Thyroid gland (tissue), 4 donors: Measurements from ENCODE around the gene CHD6. TPM values are rescaled to one million over a fixed set of nuclear protein-coding genes. Genes with fewer than 3 reads are reported as not detected.

Experiments used
- DNase-seq, 2 donors: peaks; one replicate each; pipeline ENCODE4 v3.0.0-alpha.2; 2019
- H3K27ac ChIP-seq, 3 donors: fragments of 200-600 bp; sonication (generic); 1 replicate in 2 of 3; 2 replicates in 1 of 3; pipeline ENCODE4 v1.5.1; 2016 to 2019; ENCODE audit warnings: mild to moderate bottlenecking in 1 of 3, moderate library complexity in 1 of 3
- H3K27me3 ChIP-seq: fragments of 200-600 bp; sonication (generic); one replicate; pipeline ENCODE4 v1.5.1; 2019
- H3K36me3 ChIP-seq, 2 donors: fragments of 200-600 bp; sonication (generic); one replicate each; pipeline ENCODE4 v1.5.1; 2016 to 2019
- H3K4me1 ChIP-seq, 2 donors: fragments of 200-600 bp; sonication (generic); one replicate each; pipeline ENCODE4 v1.5.1; 2017 to 2019
- H3K4me3 ChIP-seq, 3 donors: fragments of 200-600 bp; sonication (generic); replicated peaks in 1 of 3; 1 replicate in 2 of 3; 2 replicates in 1 of 3; pipeline ENCODE4 v1.5.1; 2016; ENCODE audit warnings: mild to moderate bottlenecking in 1 of 3
- H3K9me3 ChIP-seq: fragments of 200-600 bp; sonication (generic); one replicate; pipeline ENCODE4 v1.5.1; 2017
- POLR2A ChIP-seq, 2 donors: fragments of 450-650 bp; IDR thresholded peaks; one replicate each; pipeline ENCODE4 v1.6.1; 2017; ENCODE audit warnings: antibody characterized with exemption in 2 of 2, mild to moderate bottlenecking in 2 of 2, moderate library complexity in 1 of 2
- WGBS, 2 donors: methylation state at CpG; one replicate each; pipeline ENCODE4 v1.1.5; 2017; 5-methylcytosine and 5-hydroxymethylcytosine counted together
- intact Hi-C: fragments of 100-400 bp; cut with DNase I; formaldehyde crosslinking; loops from one replicate; pipeline ENCODE4 v1.15.1; 2023
- total RNA-seq, 4 donors: library from RNA; depleted of rRNA; stranded (reverse); fragments of >200 nt; gene quantifications; one replicate each; pipeline ENCODE4 v1.2.3, GENCODE V29; 2016
- TF ChIP-seq, protein P1 (sequence below), 6 experiments: fragments of 200-600 bp in 3 of 6; fragments of 450-650 bp in 3 of 6; sonication (generic) in 3 of 6; IDR thresholded peaks; one replicate each; pipeline ENCODE4 v1.5.1; 2016 to 2019; ENCODE audit warnings: antibody characterized with exemption in 6 of 6, mild to moderate bottlenecking in 2 of 6, inconsistent platforms in 1 of 6, moderate library complexity in 1 of 6

Gene CHD6
- total RNA-seq, 4 donors from 2014 or later = 58.0 to 104 (median 81.6) TPM

DNA sequence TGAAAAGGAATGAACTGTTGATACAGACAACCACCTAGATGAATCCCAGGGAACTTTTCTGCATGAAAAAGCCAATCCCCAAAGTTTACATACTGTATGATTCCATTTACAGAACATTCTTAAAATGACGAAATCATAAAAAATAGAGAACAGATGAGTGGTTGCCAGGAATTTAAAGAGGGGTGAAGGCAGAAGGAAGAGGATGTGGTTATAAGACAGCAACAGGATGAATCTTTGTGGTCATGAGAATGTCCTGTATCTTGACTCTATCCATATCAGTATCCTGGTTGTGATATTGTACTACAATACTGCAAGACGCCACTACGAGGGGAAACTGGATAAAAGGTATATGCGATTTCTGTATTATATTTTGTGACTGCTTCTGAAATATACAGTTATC is 181.5 kb downstream of the CHD6 start:
- 90 to 96% methylated on average over 4 of the region's 4 CpGs for WGBS, 2 donors
- peaks cover 11 to 43% of the 10 kb centered on the region in 2 donors for H3K36me3 ChIP-seq
- no peaks in the 10 kb centered on the region for H3K9me3 ChIP-seq
- H3K4me1 ChIP-seq = no peaks in the 10 kb centered on the region
- intact Hi-C loops = no loop called here
- no peak overlapping the region for H3K4me3 ChIP-seq
- TF ChIP-seq POLR2A (IDR thresholded peaks at IDR 0.05) = no peak
- TF ChIP-seq, protein P1, sequence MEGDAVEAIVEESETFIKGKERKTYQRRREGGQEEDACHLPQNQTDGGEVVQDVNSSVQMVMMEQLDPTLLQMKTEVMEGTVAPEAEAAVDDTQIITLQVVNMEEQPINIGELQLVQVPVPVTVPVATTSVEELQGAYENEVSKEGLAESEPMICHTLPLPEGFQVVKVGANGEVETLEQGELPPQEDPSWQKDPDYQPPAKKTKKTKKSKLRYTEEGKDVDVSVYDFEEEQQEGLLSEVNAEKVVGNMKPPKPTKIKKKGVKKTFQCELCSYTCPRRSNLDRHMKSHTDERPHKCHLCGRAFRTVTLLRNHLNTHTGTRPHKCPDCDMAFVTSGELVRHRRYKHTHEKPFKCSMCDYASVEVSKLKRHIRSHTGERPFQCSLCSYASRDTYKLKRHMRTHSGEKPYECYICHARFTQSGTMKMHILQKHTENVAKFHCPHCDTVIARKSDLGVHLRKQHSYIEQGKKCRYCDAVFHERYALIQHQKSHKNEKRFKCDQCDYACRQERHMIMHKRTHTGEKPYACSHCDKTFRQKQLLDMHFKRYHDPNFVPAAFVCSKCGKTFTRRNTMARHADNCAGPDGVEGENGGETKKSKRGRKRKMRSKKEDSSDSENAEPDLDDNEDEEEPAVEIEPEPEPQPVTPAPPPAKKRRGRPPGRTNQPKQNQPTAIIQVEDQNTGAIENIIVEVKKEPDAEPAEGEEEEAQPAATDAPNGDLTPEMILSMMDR (IDR thresholded peaks at IDR 0.05) = no peak
- no peaks in the 10 kb centered on the region for H3K27me3 ChIP-seq
- no peak overlapping the region for H3K27ac ChIP-seq
- DNase-seq = no peak

DNA sequence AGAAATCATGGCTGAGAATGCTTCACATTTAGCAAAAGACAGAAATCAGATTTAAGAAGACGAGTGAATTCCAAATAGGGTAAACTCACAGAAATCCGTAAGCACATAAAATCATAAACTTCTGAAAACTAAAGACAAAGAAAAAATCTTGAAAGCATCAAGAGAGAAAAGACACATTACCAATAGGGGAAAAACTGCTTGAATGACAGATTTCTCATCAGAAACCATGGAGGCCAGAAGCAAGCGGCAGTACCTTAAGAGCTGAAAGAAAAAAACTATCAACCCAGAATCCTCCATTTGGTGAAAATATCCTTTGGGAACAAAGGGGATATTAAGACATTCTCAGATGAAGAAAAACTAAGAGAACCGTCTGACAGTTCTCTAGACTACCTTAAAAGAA is 185.0 kb downstream of the CHD6 start:
- DNase-seq = no peak
- no peak overlapping the region for H3K4me3 ChIP-seq
- H3K36me3 ChIP-seq = peaks cover 0 to 22% of the 10 kb centered on the region in 2 donors
- H3K4me1 ChIP-seq = no peaks in the 10 kb centered on the region
- intact Hi-C loops = no loop called here
- H3K27ac ChIP-seq = no peak overlapping the region
- H3K27me3 ChIP-seq = no peaks in the 10 kb centered on the region
- H3K9me3 ChIP-seq = no peaks in the 10 kb centered on the region
- TF ChIP-seq POLR2A (IDR thresholded peaks at IDR 0.05) = no peak
- TF ChIP-seq, protein P1 (IDR thresholded peaks at IDR 0.05) = no peak
- WGBS, 2 donors = 84 to 97% methylated on average over 4 of the region's 4 CpGs

DNA sequence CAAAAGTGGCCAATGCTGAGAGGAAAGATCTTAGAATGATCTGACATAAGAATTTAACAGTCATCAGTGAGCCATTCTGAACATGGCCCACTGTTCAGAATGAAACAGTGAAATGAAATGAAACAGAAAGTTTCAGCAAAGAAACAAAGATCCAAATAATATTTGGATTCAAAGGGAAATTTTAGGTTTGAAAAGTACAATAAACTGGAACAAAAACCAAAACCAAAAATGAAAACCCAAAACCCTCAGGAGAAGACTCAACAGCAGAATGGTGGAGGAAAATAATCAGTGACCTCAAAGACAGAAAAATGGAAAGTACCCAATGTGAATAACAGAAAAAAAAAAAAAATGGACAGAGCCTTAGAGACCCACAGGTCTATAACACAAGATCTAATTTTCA is 185.4 kb downstream of the CHD6 start:
- intact Hi-C loops = no loop called here
- H3K36me3 ChIP-seq = peaks cover 0 to 23% of the 10 kb centered on the region in 2 donors
- TF ChIP-seq, protein P1 (IDR thresholded peaks at IDR 0.05) = no peak
- no peak for TF ChIP-seq POLR2A (IDR thresholded peaks at IDR 0.05)

DNA sequence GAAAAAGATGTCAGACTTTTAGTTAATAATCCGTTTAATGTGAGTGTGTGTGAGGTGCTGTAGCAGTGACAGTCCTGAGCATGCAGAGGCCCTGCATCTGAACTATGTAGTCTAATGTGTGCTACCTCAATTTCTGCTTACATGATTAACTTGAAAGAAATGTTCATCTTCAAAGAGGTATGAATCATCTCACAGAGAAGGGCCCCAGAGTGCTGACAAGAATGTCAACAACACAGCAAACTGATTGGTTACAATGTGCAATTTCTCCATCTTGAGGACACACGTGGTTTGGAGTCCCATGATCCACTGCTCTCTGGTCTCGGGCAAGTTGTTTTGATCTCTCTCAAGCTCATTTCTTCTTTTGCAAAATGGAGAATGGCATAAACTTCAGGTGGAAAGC is 189.9 kb downstream of the CHD6 start:
- WGBS, 2 donors = 85% methylated on average over 3 of the region's 3 CpGs
- intact Hi-C loops = no loop called here
- DNase-seq = no peak
- no peaks in the 10 kb centered on the region for H3K9me3 ChIP-seq
- no peaks in the 10 kb centered on the region for H3K27me3 ChIP-seq
- no peak for TF ChIP-seq POLR2A (IDR thresholded peaks at IDR 0.05)
- TF ChIP-seq, protein P1 (IDR thresholded peaks at IDR 0.05) = no peak
- H3K4me1 ChIP-seq = no peaks in the 10 kb centered on the region
- no peak overlapping the region for H3K4me3 ChIP-seq
- no peak overlapping the region for H3K27ac ChIP-seq
- H3K36me3 ChIP-seq = peaks cover 14 to 15% of the 10 kb centered on the region in 2 donors

More for the DNA sequence above, 185.4 kb downstream of the CHD6 start:
- no peak for DNase-seq
- H3K27me3 ChIP-seq = no peaks in the 10 kb centered on the region
- H3K4me1 ChIP-seq = no peaks in the 10 kb centered on the region
- H3K27ac ChIP-seq = no peak overlapping the region
- H3K9me3 ChIP-seq = no peaks in the 10 kb centered on the region
- no peak overlapping the region for H3K4me3 ChIP-seq

DNA sequence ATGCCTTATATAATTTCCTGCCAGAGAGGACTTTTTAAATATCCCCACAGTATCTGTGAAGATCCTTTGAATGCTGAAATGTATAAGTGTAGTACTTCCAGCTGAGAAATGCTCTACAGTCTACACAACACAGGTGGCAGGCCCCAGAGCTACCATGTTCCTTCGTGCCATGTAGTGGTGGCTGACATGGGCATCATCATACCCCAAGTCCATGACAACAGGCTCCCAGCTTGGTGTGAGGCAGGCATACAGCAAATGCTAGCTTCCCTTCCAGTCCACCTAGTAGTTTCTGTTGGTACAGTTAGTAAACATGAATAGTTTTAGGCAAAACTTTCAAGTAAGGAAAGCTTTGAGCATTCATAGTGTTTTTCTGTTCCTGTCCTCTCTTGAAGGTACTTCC is 190.3 kb downstream of the CHD6 start:
- H3K36me3 ChIP-seq = peaks cover 16 to 18% of the 10 kb centered on the region in 2 donors
- no peak for DNase-seq
- no peaks in the 10 kb centered on the region for H3K4me1 ChIP-seq
- intact Hi-C loops = no loop called here
- TF ChIP-seq, protein P1 (IDR thresholded peaks at IDR 0.05) = no peak
- TF ChIP-seq POLR2A (IDR thresholded peaks at IDR 0.05) = no peak
- H3K9me3 ChIP-seq = no peaks in the 10 kb centered on the region
- 17 to 95% methylated on average over 1 of the region's 1 CpG for WGBS, 2 donors
- H3K27ac ChIP-seq = no peak overlapping the region
- no peak overlapping the region for H3K4me3 ChIP-seq
- no peaks in the 10 kb centered on the region for H3K27me3 ChIP-seq
